GM19239 (cell line): ENCODE measurements around the gene TPRA1.
"Not testable (repeated sequence)": the region's sequence is repeated elsewhere in the genome, so short reads cannot be mapped to it uniquely, and the experiment has no call there.

Experiments
- DNase-seq: peaks from one replicate; pipeline ENCODE4 v3.0.0; 2011; ENCODE audit warnings: low spot score; ENCODE audit not compliant: insufficient read length
- FAIRE-seq: peaks from 2 replicates; lab custom pipeline; 2011; peaks lifted over from hg19 to GRCh38; lab: Jason Lieb, UNC

TPRA1 gene

DNA sequence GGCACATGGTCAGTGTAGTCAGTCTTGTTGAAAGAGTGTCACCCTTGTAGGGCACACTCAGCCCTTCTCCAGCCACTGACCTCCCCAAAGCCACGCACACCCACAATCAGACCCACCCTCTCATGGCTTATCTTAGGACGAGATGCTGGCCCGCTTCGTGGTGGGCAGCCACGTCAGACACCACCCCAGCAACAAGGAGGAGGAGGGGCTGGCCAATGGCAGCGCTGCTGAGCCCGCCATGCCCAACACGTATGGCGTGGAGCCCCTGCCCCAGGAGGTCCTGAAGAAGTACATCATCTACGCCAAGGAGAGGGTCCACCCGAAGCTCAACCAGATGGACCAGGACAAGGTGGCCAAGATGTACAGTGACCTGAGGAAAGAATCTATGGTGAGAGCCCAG lies 28.4 kb upstream of the TPRA1 start:
- no peak for DNase-seq
- FAIRE-seq = no peak

DNA sequence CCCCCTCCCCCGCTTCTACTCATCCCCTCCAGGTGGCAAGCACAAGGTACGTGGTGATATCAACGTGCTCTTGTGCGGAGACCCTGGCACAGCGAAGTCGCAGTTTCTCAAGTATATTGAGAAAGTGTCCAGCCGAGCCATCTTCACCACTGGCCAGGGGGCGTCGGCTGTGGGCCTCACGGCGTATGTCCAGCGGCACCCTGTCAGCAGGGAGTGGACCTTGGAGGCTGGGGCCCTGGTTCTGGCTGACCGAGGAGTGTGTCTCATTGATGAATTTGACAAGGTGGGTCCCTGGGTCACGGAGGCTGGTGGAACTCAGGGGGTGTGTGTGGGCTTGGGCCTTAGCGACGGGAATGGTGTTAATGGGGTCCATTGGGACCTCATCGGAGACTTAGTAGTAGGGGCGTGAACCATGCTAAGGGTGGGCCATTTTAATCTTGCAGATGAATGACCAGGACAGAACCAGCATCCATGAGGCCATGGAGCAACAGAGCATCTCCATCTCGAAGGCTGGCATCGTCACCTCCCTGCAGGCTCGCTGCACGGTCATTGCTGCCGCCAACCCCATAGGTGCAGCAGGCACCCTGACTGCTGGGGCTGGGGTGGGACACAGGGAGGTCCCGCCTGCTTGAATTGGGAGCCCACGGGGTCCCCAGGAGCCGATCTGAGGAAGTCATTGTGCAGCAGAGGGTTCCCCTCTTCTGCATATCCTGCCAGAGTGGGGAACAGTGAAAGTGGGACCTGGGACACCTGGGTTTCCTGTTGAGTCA lies 26.5 kb upstream of the TPRA1 start:
- FAIRE-seq (no peak), DNase-seq (no peak)

DNA sequence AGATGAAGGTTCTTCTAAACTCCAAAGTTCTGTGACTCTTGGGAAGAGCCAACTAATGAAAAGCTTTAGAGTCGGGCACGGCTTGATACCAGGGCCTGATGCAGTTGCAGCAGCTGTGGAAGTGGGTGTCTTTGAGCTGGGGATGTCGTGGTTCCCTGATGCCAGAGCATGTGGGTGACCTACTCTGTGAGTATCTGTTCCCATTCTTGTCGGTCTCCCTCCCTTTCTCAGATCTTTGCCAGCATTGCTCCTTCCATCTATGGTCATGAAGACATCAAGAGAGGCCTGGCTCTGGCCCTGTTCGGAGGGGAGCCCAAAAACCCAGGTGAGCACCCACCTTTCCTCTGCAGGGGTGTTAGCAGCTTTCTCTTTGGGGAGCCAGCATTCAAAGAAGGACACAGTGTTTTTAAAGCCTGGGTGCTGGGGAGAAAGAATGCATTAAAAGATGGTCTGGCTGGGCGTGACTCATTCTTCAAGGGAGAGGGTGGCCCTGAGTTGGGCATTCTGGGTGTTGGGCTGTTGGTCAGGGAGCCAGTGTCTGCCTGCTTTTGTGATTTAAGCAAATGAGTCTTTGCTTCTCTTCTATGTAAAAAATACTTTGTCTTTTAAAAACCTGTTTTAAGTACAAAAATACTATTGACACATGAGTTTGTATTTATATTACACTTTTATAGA lies 25.2 kb upstream of the TPRA1 start:
- FAIRE-seq (no peak), DNase-seq (no peak)

GRCh38 chr3:127614928-127615589 lies 24.5 kb upstream of the TPRA1 start:
- FAIRE-seq = no peak
- no peak for DNase-seq

DNA sequence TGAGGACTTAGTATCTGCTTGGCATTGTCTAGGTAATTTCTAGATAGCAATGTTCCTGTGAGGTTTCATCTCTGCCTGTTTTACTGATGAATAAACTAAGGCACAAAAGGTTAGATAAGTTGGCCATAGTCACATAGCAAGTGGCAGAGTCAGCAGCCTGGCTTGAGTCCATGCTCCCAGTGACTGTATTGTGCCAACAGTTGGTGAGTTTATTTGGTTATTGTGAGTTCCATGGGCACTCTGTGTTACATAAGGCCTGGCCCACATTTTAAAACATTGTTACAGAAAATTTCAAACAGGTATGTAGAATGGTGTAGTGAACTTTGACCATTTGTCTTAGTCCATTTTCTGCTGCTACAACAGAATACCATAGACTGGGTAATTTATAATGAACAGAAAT lies 22.9 kb upstream of the TPRA1 start:
- DNase-seq (no peak), FAIRE-seq (no peak)

- no peak for FAIRE-seq
- no peak for DNase-seq
These were observed 22.4 kb upstream of the TPRA1 start for GRCh38 chr3:127612966-127613365.

DNA sequence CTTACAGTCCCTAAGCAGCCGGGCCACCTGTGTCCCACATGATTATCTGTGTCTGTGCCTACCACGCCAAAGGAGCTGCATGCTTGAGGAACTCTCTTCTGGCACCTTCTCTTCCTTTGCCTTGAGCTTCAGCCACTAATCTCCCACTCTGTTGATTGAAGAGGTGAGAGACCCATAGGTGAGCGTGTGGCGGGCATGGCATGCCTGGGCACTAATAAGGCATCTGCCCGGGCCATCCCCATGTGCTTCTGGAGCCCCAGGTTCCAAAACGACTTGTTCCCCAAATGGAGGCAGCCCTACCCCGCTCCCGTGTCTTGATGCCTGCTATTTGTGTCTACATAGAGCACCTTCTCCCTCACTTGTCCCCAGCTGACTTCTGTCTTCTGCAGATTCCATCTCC lies 20.7 kb upstream of the TPRA1 start:
- DNase-seq = no peak
- FAIRE-seq = no peak

- FAIRE-seq (no peak), DNase-seq (no peak)
These were observed 19.6 kb upstream of the TPRA1 start for GRCh38 chr3:127610105-127610504.

GRCh38 chr3:127608362-127608718 lies 17.8 kb upstream of the TPRA1 start:
- DNase-seq = no peak
- FAIRE-seq = no peak

DNA sequence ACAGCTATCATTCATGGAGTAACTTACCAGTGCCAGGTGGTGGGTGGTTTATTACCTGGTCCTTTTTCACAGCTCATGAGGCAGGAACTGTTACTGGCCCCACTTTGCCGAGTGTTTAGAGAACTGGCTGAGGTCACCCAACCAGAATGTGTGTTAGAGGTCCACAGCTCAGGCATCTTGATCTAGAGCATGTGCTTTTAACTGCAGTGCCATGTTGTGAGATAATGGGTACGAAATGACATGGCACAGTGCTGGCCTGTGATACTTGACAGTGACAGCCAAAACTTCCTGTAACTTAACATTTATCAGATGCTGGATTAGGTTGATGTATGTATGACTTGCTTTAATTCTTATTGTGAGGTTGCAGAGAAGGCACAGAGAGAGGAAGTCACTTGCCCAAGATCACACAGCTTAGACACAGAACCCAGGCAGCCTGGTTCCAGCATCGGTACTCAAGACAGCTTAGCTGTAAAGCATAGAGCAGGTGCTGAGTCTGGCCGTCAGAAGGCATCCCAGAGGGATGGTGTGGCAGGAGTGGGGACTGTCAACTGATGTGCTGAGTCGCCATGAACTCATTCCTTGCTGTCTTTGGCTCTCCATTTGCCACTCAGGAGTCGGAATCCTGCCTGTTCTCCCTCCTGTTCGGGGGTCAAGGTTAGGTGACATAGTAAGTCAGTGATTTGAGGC lies 17.3 kb upstream of the TPRA1 start:
- DNase-seq (no peak), FAIRE-seq (no peak)

DNA sequence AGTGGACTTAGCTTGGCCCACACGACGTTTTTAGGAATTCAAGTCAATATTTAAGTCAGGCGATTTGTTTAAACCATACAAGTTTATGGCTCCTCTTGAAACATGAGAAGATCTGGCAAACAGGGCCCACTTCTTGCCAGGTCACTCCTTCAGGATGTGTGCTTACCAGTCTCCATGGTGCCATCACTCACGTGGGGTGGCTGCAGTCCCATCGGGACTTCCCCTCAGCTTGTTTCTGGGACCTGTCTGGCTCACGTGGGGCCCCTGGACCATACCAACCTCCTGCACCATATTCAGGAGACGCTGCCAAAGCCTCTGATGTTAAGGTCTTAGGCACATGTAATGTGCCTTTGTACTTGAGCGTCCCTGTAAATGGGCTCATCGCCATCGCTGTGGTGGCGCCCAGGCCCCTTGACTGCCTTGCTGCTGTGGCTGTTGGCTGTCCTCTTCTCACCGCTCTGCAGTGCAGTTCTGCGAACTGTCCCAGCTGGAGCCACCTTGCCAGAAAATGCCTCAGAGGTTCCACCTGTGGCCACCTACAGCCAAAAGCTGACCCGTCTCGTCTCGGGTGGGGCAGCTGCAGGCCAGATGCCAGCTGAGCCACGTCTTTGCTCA lies 16.6 kb upstream of the TPRA1 start:
- FAIRE-seq = no peak
- DNase-seq = no peak

DNA sequence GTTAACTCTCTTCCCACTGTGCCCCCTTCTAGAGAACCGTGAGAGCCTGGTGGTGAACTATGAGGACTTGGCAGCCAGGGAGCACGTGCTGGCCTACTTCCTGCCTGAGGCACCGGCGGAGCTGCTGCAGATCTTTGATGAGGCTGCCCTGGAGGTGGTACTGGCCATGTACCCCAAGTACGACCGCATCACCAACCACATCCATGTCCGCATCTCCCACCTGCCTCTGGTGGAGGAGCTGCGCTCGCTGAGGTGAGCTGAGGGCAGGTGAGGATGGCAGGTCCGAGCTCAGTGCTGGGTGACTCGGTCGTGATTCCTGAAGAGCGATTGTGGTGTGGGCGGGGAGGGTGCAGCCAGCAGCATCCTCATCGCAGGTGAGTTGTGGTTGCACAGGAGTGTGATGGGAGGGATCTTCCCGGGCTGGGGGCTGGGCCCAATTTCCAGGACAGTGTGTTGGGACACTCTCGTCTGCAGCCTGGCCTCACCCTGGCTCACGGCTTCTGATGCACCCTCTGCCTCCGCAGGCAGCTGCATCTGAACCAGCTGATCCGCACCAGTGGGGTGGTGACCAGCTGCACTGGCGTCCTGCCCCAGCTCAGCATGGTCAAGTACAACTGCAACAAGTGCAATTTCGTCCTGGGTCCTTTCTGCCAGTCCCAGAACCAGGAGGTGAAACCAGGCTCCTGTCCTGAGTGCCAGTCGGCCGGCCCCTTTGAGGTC lies 15.7 kb upstream of the TPRA1 start:
- FAIRE-seq = no peak
- no peak for DNase-seq

DNA sequence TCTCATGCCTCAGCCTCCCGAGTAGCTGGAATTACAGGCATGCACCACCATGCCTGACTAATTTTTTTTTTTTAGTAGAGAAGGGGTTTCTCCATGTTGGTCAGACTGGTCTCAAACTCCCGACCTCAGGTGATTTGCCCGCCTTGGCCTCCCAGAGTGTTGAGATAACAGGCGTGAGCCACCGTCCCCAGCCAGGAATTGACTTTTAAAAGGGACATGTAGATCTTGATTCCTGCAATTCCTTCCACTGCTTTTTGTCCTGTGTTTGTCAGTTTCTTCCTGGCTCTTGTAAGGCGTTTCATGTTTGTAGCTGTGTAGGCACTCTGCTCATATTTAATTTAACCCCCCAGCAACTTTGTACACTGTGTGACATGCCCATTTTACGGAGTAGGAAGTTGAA lies 15.0 kb upstream of the TPRA1 start:
- FAIRE-seq, DNase-seq: not testable (repeated sequence)

GRCh38 chr3:127604546-127605165 lies 14.1 kb upstream of the TPRA1 start:
- no peak for DNase-seq
- FAIRE-seq = no peak

DNA sequence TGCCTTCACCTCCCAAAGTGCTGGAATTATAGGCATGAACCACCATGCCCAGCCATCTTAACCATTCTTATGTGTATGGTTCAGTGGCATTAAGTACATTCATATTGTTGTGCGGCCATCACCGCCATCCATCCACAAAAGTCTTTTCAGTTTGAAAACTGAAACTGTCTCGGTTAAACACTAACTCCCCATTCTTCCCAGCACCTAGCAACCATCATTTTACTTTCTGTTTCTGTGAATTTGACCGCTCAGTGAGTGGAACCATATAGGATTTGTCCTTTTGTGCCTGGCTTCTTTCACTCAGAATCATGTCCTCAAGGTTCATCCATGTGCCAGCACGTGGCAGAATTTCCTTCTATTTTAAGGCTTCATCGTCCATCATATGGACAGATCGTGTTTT lies 13.5 kb upstream of the TPRA1 start:
- peak; percentile 84 for FAIRE-seq

DNA sequence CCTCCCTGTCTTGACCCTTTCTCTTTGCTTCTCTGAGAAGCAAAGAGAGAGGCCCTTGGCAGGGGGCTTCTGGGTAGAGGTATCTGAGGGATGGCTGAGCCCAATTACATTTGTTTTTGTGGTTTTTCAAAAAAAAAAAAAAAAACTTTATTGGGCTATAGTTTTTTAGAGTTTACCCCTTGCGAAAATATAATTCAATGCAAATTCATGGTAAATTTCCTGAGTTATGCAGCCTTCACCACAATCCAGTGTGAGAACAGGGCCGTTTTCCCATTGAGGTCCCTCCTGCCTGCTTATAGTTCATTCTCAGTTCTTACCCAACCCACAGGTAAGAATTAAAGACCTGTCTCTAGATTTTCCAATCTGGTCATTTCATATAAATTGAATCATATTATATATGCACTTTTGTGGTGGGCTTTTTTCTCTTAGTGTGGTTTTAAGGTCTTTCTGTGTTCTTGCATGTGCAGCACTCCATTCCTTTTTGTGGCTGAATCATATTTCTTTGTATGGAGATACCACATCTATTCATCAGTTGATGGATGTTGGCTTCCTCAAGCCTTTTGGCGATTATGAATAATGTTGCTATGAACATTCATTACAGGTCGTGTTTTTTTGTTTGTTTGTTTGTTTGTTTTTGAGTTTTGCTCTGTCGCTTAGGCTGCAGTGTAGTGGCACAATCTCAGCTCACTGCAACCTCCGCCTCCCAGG lies 10.4 kb upstream of the TPRA1 start:
- FAIRE-seq (no peak), DNase-seq (no peak)

More for the DNA sequence above, 13.5 kb upstream of the TPRA1 start:
- DNase-seq = no peak

DNA sequence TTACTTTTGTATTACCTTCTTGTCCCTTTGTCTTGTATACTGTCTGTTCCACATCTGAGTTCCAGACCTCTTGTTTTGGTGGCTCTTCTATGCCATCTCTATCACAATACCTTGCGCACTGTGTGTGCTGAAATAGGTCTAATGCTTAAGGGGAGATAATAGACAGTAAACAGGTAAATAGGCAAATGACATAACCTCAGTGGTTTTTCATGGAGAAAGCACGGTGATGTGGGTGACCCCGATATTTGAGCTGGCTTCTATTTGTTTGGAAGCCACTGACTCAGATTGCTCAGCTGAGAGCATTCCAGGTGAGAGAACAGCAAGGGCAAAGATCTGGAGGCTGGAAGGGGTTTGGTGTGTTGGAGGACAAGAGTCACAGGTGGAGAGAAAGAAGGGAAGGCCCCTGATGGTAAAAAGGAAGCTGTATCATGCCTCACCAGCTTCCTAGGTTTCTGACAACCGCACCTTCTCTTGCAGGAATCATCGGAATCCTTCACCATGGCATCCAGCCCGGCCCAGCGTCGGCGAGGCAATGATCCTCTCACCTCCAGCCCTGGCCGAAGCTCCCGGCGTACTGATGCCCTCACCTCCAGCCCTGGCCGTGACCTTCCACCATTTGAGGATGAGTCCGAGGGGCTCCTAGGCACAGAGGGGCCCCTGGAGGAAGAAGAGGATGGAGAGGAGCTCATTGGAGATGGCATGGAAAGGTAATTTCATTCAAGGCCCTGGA lies 8.5 kb upstream of the TPRA1 start:
- FAIRE-seq = no peak
- DNase-seq = no peak
